Right lobe of liver (tissue), 4 donors: ENCODE results near the gene FBP1.

ENCODE experiments used
- POLR2A ChIP-seq: fragments of 450-650 bp; IDR thresholded peaks from one replicate; pipeline ENCODE4 v1.6.1; 2017; ENCODE audit warnings: antibody characterized with exemption, mild to moderate bottlenecking
- TF ChIP-seq, protein P1 (sequence below), 4 donors: fragments of 200-600 bp in 3 of 4; fragments of 450-650 bp in 1 of 4; IDR thresholded peaks; one replicate each; pipeline versions ENCODE4 v1.5.1 to v1.8.0; 2016 to 2022; ENCODE audit warnings: antibody characterized with exemption in 4 of 4, mild to moderate bottlenecking in 2 of 4
- donor health status: DM: no; HTN: no; CAD: no.
- donor health status: DM: no; HTN: no; CAD: no.
- donor health status: DM: no; HTN: yes; CAD: no.

DNA sequence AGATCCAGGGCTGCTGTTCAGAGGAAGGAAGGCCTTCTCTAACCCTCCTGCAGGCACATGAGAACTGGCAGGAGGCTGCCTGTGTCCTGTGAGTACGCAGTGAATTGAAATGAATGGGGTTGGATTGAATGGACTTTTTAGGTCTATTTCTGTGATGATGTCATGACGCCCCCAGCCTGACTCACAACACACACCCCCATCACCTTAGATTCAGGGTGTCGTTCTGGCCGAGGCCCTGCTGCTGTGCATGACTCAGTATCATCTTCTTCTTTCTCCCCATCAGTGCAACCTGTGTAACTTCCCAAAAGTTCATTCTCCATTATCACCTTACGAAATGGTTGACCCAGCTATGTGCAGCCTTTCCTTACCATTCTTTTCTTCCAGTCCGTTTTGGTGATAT, 79.1 kb downstream of the FBP1 start:
- no peak for TF ChIP-seq POLR2A
- TF ChIP-seq, protein P1, sequence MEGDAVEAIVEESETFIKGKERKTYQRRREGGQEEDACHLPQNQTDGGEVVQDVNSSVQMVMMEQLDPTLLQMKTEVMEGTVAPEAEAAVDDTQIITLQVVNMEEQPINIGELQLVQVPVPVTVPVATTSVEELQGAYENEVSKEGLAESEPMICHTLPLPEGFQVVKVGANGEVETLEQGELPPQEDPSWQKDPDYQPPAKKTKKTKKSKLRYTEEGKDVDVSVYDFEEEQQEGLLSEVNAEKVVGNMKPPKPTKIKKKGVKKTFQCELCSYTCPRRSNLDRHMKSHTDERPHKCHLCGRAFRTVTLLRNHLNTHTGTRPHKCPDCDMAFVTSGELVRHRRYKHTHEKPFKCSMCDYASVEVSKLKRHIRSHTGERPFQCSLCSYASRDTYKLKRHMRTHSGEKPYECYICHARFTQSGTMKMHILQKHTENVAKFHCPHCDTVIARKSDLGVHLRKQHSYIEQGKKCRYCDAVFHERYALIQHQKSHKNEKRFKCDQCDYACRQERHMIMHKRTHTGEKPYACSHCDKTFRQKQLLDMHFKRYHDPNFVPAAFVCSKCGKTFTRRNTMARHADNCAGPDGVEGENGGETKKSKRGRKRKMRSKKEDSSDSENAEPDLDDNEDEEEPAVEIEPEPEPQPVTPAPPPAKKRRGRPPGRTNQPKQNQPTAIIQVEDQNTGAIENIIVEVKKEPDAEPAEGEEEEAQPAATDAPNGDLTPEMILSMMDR (IDR thresholded peaks at IDR 0.05), result no peak
